NCI-H187 (cell line): ENCODE data around the gene PTPRK.
"Not testable (repeated sequence)": the region's sequence is repeated elsewhere in the genome, so short reads cannot be mapped to it uniquely, and the experiment has no call there.

ENCODE experiments used
- DNase-seq, 2 experiments: peaks; one replicate each; lab custom pipeline; 2025; lab: John Stamatoyannopoulos, UW

The PTPRK gene

DNA sequence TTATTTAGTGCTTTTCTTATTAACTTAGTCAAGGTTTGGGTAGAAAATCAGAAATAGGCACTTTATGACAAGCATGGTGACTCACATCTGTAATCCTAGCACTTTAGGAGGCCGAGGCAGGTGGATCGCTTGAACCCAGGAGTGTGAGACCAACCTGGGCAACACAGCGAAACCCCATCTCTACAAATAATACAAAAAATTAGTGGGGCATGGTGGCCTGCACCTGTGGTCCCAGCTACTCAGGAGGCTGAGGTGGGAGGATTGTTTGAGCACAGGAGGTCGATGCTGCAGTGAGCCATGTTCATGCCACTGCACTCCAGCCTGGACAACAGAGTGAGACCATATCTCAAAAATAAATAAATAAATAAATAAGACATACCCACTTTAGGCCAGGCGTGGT lies 568.2 kb downstream of the PTPRK start:
- DNase-seq: no peak

DNA sequence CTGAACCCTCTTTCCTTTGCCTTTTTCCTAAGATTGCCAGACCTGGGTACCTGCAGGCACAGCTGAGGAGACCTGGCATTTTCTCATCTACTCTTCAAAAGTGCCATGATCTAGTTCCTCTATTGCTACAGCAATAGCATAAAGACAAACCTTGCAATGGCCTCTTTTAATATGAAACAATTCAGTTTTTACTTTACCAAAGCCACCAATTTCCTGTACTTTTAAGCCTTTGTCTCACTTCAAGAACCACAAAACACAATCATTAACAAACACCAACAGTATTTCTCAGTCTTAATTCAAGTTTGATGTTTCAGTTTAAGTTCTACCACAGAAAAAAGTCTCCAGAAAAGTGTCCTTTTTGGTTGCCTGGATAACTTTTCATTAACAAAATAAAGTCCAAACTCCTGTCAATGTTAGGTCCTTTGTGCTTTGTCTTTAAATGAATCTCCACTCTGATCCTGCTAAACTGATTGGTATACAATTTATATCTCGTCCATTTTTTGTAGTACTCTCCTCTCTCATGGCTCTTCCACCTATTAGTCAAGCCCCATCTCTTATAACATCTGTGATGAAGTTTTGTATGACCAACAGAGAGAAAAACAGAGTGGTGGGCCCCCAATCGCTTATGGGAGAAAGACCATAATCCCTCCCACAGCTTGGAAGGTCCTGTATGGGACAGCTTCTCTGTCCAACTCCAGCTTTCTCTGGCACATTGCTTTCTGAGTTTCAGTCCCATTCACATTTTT lies 569.1 kb downstream of the PTPRK start:
- DNase-seq: no peak

DNA sequence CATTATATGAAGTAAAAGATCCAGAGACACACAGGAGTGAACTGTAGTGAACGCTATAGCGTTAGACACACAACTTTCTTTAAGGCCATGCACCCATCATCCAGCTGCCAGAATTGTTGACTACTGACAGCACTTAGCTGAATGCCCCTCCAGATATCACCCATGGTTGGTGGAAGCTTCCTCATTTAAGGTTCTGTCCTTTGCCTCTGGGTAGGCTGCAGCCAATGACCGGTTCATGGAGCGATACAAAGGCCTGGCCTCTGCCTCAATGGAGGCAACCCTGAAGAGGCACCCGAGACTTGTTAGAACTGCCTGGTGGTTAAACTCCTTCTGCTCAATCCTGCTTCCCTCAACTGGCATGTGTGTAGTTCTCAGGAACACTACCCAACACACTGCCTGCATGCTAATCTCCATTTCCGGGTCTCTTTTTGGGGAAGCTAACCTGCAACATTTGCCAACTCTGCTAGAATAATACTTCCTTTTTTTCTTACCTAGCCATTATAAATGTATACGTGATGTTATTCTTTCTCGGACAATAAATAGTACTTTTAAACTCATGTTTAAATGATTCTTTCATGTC lies 569.7 kb downstream of the PTPRK start:
- no peak for DNase-seq

DNA sequence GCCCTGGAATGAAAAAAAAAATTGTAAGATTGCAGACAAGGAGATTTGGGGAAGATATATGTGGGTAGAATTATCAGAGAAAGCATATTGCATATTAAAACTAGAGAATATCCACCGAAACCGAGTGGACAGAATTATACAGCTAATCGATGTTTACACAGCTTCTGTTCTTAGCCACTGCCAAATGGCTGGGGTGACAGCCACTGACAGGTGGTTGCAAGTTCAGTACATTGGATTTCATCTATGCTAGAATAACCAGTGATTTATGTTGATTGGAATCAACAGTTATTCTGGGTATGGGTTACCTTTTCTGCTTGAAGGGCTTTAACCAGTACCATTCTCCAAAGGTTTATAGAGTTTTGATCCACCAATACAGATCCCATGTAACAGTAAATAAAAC lies 571.1 kb downstream of the PTPRK start:
- DNase-seq: no peak

- DNase-seq: no peak
These were observed 574.0 kb downstream of the PTPRK start for GRCh38 chr6:127946388-127946787.

DNA sequence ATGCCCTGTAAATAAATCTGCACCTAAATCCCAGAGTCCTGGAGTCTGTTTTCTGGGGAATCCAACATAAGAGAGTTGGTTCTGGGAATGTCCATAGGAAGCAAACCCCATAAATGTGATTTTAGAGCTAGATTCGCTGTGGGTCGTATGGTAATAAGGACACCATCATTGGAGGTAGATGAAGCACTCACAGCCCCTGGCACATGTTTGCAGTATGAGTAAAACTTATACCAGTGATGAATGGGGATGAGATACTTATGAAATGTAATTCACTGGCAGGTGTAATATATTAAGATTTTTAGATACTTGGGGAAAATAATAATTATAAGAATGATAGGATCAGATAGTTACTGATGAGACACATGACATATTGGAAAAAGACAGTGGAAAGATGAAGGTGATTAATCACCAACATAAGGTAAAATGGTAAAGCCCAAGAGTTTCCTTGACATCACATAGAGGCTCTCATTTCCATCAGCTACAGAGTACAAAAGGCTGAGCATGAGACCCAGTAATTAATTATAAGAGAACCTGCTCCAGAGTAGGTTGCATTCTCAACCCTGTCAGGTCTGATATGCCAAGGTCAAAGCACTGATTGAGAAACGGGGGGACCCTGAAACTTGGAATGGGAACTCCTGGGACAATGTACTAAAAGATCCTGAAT lies 574.8 kb downstream of the PTPRK start:
- no peak for DNase-seq

DNA sequence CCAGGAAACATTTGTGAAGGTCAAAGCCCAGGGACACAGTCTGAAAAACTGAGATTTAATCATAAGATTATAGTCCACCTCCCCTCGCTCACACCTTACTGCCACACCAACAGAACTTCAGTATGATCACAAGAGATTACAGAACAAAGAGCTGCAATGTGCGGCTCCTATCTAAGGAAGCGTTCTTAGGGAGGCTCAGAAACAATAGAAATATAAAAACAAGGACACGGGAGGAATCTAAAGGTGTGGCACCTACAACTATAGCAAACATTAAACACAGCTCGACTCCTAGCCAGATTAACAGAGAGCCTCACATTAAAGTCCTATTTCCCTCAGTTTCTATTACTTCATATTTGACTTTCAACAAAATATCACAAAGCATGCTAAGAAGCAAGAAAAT lies 579.2 kb downstream of the PTPRK start:
- no peak for DNase-seq

- DNase-seq: no peak
These were observed 580.8 kb downstream of the PTPRK start for GRCh38 chr6:127939442-127940066.

DNA sequence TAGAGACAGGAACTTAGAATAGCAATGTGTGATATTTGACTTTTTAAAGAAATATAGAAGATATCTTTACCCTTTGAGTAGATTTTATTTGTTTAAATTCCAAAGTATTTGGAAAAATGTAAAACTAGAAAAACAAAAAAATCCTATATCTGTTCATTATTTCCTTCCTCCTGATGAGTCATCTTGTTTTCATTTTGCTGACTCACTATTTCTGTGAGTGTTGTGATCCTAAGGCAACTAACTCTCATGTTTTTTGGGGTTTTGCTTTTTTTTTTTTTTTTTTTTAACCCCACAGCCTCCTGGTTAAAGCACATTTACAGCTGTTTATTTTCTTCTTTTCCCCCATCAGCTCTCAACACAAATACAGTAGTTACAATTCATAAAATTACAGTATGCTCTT lies 581.7 kb downstream of the PTPRK start:
- no peak for DNase-seq

- DNase-seq: no peak
These were observed 582.7 kb downstream of the PTPRK start for GRCh38 chr6:127937747-127938146.

GRCh38 chr6:127937102-127937501 lies 583.3 kb downstream of the PTPRK start:
- DNase-seq: no peak

GRCh38 chr6:127934956-127935355 lies 585.4 kb downstream of the PTPRK start:
- DNase-seq: no peak

DNA sequence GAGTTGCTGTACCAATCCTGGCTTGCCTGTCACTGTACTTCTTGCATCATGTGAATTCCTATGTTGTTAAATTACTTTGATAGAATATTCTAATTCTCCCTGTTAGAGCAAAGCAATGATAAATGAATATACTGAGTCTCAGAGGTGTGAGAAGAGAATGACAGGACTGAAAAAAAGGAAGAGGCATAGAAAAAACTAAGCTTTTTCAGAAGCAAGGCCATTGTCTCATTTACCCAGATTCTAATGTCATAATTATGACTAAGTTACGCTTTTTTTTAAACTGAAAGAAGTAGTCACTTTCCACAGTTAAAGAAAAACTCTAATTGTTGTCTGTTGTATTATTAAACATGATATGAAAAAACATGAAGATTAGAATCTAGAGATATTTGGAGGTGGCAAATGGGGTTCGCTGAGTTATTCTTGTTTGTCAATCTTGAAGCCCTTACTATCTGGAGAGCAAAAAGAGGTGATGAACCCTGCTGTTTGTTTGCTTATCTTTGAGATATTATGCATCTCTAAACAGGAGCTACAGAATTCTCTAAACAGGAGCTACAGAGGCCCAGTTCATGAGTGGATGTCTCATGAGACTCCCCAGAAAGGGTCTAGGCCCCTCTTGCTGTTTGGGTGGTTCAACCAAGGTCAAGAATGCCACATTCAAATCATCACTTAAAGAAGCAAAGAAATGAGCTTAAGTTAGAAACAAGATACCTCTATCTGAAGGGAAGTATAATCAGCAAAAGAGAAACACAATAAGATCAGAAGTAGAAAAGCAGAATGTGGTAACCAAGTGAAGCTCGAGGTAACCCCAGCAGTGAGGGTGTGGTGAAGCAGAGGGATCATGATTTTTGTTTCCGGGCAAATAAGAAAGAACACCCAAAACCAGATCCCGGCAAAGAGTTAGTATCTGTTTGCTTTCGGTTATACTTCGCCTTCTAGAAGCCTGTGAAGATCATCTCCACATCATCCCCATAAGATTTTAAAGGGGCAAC lies 586.3 kb downstream of the PTPRK start:
- DNase-seq: no peak

DNA sequence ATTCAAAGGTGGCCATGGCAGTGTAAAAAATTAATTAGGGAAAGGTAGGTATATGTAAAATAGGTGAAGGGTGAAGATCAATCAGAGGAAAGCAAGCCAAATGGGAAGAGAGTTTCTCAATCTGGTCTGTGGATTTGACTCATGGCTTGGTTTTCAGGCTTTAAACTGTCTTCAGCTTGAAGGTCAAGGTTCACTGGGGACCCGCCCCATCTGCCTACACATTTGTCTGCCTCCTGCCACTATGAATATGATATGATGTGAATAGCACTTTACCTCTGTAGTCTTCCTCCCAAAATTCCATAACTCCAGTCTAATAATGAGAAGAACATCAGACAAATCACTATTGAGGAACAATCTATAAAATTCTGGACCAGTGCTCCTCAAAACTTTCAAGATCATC lies 587.3 kb downstream of the PTPRK start:
- no peak for DNase-seq

DNA sequence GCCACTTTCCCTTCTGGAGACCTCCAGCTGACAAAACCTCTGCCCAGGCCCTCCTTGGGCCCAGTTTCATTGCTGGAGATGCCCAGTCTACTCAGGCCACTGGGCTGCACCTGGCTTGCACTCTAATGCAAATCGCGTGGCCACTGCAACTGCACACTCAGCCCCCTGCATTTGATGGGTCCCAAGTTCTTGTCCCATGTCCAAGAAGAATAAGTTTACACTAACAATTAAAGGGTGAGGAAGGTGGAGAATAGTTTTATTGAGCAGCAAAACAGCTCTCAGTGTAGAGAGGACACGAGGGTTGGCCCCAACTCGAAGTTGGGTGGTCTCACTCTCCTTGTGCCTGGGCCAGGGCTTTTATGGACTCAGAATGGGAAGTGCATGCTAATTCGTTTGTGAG lies 587.7 kb downstream of the PTPRK start:
- no peak for DNase-seq

DNA sequence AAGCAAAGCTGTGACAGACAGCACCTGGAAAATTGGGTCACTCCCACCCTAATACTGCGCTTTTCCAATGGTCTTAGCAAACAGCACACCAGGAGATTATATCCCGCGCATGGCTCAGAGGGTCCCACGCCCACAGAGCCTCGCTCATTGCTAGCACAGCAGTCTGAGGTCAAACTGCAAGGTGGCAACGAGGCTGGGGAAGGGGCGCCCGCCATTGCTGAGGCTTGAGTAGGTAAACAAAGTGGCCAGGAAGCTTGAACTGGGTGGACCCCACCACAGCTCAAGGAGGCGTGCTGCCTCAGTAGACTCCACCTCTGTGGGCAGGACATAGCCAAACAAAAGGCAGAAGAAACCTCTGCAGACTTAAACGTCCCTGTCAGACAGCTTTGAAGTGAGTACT lies 594.0 kb downstream of the PTPRK start:
- not testable (repeated sequence) for DNase-seq

DNA sequence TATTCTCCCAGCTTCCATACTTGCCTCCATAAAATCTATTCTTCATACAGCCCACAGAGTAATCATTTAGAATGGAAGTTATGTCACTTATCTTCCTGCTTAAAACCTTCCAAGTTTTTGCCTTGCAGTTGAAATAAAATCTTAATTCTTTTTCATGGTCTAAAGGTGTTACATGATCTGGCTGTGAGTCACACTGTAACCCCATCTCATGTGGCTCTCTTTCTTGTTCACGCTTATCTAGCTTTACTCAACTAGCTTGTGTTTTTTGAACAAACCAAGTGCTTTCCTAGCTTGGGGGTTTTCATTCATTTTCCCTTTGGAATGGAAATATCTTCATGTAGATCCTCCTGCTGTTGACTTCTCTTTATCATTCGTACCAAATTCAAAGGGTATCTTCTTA lies 596.0 kb downstream of the PTPRK start:
- no peak for DNase-seq

DNA sequence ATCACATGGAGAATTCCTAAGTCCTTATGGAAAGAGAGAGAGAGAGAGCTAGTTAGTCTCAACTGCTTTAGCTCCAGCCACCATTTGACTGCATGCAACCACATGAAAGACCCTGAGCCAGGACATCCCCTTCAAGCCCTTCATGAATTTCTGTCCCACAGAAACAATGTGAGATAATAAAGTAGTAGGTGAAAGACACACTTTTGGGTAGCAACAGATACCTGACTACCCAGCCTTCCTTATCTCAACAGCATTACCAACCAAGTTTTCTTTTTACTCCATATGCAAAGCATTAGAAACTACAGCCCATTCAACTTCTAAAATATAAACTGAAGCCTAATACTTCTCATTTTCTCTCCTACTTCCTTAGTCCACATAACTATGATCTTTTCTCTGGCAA lies 596.4 kb downstream of the PTPRK start:
- DNase-seq: no peak

DNA sequence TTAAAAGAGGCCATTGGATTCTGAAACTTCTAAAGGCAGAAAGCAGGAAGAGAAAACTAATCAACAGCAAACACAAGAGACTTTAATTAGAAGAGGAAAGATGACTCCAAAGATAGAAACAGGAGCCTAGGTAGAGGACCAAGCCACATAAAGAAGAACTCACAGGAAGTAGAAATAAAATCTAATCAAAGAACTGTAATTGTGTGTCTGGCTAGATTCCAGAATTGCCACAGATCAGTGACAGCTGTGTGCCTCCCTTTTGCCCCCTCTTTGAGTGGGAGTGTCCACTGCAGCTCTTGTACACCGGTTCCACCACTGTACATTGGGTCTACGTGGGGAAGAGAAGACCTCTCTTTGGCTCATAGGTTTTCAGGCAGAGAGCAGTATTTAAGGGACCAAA lies 597.3 kb downstream of the PTPRK start:
- DNase-seq: no peak

DNA sequence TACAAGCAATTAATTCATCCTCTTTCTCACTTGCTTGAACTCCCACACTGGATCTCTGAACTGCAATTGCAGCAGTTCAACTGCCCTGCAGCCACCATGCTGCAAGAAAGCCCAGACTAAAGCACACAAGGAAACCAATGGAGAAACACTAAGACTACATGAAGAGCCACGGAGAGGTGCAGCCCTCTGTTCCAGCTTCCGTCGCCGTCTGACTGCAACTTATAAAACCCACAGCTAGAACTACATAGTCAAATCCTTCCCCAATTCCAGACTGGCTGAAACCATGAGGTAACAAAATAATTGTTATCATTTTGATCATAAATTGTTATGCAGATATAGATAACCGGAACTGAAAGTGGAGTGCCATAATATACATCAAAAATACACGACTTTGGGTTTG lies 598.4 kb downstream of the PTPRK start:
- DNase-seq: no peak

GRCh38 chr6:127920804-127921203 lies 599.6 kb downstream of the PTPRK start:
- no peak for DNase-seq
